GM10266 (cell line): ENCODE measurements around the gene EVC.

Experiments
- DNase-seq: peaks from one replicate; pipeline ENCODE4 v3.0.0; 2012; ENCODE audit errors: extremely low spot score
- CTCF ChIP-seq: IDR thresholded peaks from 2 replicates; pipeline ENCODE4 v1.5.1; 2012; ENCODE audit warnings: mild to moderate bottlenecking, low read depth; ENCODE audit not compliant: control insufficient read depth, insufficient read depth; ENCODE audit errors: missing control alignments

EVC gene

GRCh38 chr4:5795580-5795979 is 84.6 kb downstream of the EVC start:
- no peak for DNase-seq
- no peak for TF ChIP-seq CTCF

DNA sequence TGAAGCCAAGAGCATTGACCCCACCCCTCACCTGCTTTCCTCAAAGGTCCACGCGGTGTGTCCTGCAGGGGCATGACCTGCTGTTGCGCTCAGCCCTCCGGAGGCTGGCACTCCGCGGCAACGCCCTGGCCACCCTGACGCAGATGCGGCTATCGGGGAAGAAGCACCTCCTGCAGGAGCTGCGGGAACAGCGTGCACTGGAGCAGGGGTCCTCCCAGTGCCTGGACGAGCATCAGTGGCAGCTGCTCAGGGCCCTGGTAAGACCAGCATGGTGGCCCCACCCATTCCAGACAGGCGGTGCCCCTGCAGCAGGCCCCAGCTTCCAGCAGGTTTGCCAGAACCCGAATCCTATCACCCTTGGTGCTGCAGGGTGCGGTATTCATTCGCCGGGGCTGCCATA is 86.0 kb downstream of the EVC start:
- no peak for TF ChIP-seq CTCF

GRCh38 chr4:5797866-5798265 is 86.9 kb downstream of the EVC start:
- no peak for TF ChIP-seq CTCF
- no peak for DNase-seq

More for the DNA sequence above, 86.0 kb downstream of the EVC start:
- DNase-seq, result no peak

DNA sequence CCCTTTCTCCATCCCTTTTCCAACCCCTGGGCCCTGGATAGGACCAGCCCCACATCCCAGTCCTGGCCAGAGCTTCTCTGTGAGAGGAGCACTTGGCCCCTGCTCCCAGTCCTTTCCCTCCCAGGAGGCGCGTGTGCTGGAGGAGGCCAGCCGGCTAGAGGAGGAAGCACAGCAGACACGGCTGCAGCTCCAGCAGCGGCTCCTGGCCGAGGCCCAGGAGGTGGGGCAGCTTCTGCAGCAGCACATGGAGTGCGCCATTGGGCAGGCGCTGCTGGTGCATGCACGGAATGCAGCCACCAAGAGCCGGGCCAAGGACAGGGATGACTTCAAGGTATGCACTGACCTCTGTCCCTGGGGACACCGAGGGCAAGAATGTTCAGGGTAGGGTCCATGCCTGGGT is 87.5 kb downstream of the EVC start:
- no peak for TF ChIP-seq CTCF
- no peak for DNase-seq

DNA sequence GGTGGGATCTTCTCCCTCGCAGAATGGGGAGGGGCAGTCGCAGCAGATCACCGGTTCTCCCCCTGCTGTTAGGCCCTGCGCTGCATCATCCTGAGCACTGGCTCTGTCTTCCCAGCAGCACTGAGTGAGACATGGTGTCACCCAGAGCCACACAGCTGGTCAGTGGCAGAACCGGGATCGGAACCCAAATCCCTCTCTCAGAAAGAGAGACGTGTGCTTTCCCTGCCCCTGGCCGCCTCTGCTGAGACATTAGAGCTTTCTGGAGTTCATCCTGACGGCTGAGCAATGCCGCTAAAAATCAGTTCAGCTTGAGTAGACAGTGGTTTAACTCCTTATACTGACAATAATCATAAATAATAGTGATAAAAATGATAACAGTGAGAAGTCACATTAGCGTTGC is 87.9 kb downstream of the EVC start:
- DNase-seq, result no peak
- TF ChIP-seq CTCF, result no peak

GRCh38 chr4:5799406-5799805 is 88.4 kb downstream of the EVC start:
- no peak for TF ChIP-seq CTCF
- no peak for DNase-seq

- no peak for DNase-seq
- no peak for TF ChIP-seq CTCF
Observed at GRCh38 chr4:5800496-5800895, 89.5 kb downstream of the EVC start.

DNA sequence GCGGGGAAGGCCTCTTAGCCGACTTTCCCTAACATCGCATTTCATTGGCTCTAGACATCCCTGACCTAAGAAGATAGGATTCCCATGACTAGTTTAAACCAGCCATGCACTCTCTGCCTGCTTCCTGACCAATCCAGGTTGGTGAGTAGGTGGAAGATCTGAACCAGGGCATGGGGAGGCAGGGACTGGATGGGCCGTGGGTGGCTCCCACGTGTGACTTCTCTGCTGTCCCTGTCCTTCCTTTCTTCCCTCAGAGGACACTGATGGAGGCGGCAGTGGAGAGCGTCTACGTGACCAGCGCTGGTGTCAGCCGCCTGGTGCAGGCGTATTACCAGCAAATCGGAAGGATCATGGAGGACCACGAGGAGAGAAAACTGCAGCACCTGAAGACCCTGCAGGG is 90.7 kb downstream of the EVC start:
- DNase-seq, result no peak

More for the DNA sequence above, 90.7 kb downstream of the EVC start:
- no peak for TF ChIP-seq CTCF
